DND-41 (cell line): ENCODE data around the gene ZDHHC18.

Source experiments
- ATAC-seq: fragments of 200-7000 bp; cut with Tn5 transposase; 3 replicates; pipeline ENCODE4 v1.9.1; 2021; ENCODE audit warnings: low read depth; ENCODE audit not compliant: insufficient read depth
- DNase-seq: peaks from one replicate; pipeline ENCODE4 v3.0.0-alpha.2; 2020
- H2AFZ ChIP-seq: 2 replicates; pipeline ENCODE4 v1.6.0; 2012; ENCODE audit warnings: low read depth, low read length
- H3K27ac ChIP-seq: 2 replicates; pipeline ENCODE4 v1.5.1; 2012; ENCODE audit warnings: low read length, inconsistent platforms
- H3K27me3 ChIP-seq: fragments of 200-600 bp; sonication (generic); 2 replicates; pipeline ENCODE4 v1.6.0; 2012; ENCODE audit warnings: low read length, mild to moderate bottlenecking, inconsistent platforms; ENCODE audit not compliant: insufficient read depth, poor library complexity
- H3K36me3 ChIP-seq: 2 replicates; pipeline ENCODE4 v1.5.1; 2012; ENCODE audit warnings: low read length, inconsistent platforms; ENCODE audit not compliant: insufficient read depth
- H3K4me1 ChIP-seq: 2 replicates; pipeline ENCODE4 v1.5.1; 2012; ENCODE audit warnings: mild to moderate bottlenecking, low read length; ENCODE audit not compliant: insufficient read depth
- H3K4me2 ChIP-seq: 2 replicates; pipeline ENCODE4 v1.6.0; 2012; ENCODE audit warnings: mild to moderate bottlenecking, moderate library complexity, low read length, inconsistent platforms; ENCODE audit not compliant: insufficient read depth
- H3K4me3 ChIP-seq, 2 experiments: fragments of 200-600 bp in 1 of 2; shearing (Covaris generic) in 1 of 2; 2 replicates each; pipeline ENCODE4 v1.5.1; 2012 to 2016; ENCODE audit warnings: inconsistent platforms in 2 of 2, low read length in 2 of 2, mild to moderate bottlenecking in 2 of 2, low read depth in 1 of 2, moderate library complexity in 1 of 2
- H3K79me2 ChIP-seq: 2 replicates; pipeline ENCODE4 v1.6.0; 2012; ENCODE audit warnings: low read length, inconsistent platforms; ENCODE audit not compliant: insufficient read depth
- H3K9ac ChIP-seq: 2 replicates; pipeline ENCODE4 v1.6.0; 2012; ENCODE audit warnings: low read depth, mild to moderate bottlenecking, inconsistent platforms, low read length, moderate library complexity
- H3K9me3 ChIP-seq: 2 replicates; pipeline ENCODE4 v1.5.1; 2012; ENCODE audit warnings: low read length, moderate library complexity, mild to moderate bottlenecking, inconsistent platforms; ENCODE audit not compliant: insufficient read depth, severe bottlenecking
- H4K20me1 ChIP-seq: 2 replicates; pipeline ENCODE4 v1.6.0; 2012; ENCODE audit warnings: low read length; ENCODE audit not compliant: insufficient read depth
- EZH2 ChIP-seq: IDR thresholded peaks from 3 replicates; pipeline ENCODE4 v1.6.1; 2012; ENCODE audit warnings: borderline replicate concordance, low read depth, mild to moderate bottlenecking, moderate library complexity, low read length, inconsistent platforms; ENCODE audit not compliant: severe bottlenecking
- TF ChIP-seq, protein P1 (sequence below): IDR thresholded peaks from 2 replicates; pipeline ENCODE4 v1.5.1; 2012; ENCODE audit warnings: borderline replicate concordance, low read length, moderate library complexity, mild to moderate bottlenecking; ENCODE audit not compliant: poor library complexity, severe bottlenecking; ENCODE audit errors: extremely low read depth

The ZDHHC18 gene

GRCh38 chr1:26882696-26883463, 56.4 kb downstream of the ZDHHC18 start:
- Histone ChIP-seq H3K9me3 (no peaks in the 10 kb centered on the region), H3K36me3 (peaks cover 76% of the 10 kb centered on the region), H3K4me3 (no peak overlapping the region), H3K27ac (no peak overlapping the region), H3K4me1 (no peaks in the 10 kb centered on the region), H3K27me3 (no peaks in the 10 kb centered on the region), H3K9ac (no peak overlapping the region), H4K20me1 (peaks cover 12% of the 10 kb centered on the region; the same call in 1 of the 2 replicates), H3K79me2 (peaks cover 4% of the 10 kb centered on the region; the same call in 1 of the 2 replicates), H3K4me2 (no peak overlapping the region), H2AFZ (no peak overlapping the region)
- TF ChIP-seq, protein P1, sequence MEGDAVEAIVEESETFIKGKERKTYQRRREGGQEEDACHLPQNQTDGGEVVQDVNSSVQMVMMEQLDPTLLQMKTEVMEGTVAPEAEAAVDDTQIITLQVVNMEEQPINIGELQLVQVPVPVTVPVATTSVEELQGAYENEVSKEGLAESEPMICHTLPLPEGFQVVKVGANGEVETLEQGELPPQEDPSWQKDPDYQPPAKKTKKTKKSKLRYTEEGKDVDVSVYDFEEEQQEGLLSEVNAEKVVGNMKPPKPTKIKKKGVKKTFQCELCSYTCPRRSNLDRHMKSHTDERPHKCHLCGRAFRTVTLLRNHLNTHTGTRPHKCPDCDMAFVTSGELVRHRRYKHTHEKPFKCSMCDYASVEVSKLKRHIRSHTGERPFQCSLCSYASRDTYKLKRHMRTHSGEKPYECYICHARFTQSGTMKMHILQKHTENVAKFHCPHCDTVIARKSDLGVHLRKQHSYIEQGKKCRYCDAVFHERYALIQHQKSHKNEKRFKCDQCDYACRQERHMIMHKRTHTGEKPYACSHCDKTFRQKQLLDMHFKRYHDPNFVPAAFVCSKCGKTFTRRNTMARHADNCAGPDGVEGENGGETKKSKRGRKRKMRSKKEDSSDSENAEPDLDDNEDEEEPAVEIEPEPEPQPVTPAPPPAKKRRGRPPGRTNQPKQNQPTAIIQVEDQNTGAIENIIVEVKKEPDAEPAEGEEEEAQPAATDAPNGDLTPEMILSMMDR, result no peak
- no peak for TF ChIP-seq EZH2
- no peak for ATAC-seq
- no peak for DNase-seq

GRCh38 chr1:26887125-26887524, 60.6 kb downstream of the ZDHHC18 start:
- H3K36me3 ChIP-seq, result peaks cover 72% of the 10 kb centered on the region
- H3K4me2 ChIP-seq, result no peak overlapping the region
- H3K27me3 ChIP-seq, result no peaks in the 10 kb centered on the region
- H3K4me1 ChIP-seq, result peaks cover 25% of the 10 kb centered on the region
- H3K27ac ChIP-seq, result no peak overlapping the region
- H3K4me3 ChIP-seq, result no peak overlapping the region
- ATAC-seq (no peak), DNase-seq (no peak)
- H3K79me2 ChIP-seq, result peaks cover 30% of the 10 kb centered on the region
- no peak overlapping the region for H3K9ac ChIP-seq
- no peak overlapping the region for H2AFZ ChIP-seq
- H3K9me3 ChIP-seq, result no peaks in the 10 kb centered on the region
- TF ChIP-seq, protein P1, result peak; percentile 36
- TF ChIP-seq EZH2, result no peak
- peaks cover 19% of the 10 kb centered on the region; the same call in 1 of the 2 replicates for H4K20me1 ChIP-seq

GRCh38 chr1:26888231-26888630, 61.7 kb downstream of the ZDHHC18 start:
- Histone ChIP-seq H3K9ac (no peak overlapping the region), H3K27me3 (no peaks in the 10 kb centered on the region), H3K4me1 (peaks cover 25% of the 10 kb centered on the region), H2AFZ (no peak overlapping the region), H3K36me3 (peaks cover 72% of the 10 kb centered on the region), H3K4me2 (no peak overlapping the region; the same call in 1 of the 2 replicates), H3K27ac (no peak overlapping the region), H3K9me3 (no peaks in the 10 kb centered on the region), H3K4me3 (no peak overlapping the region), H3K79me2 (peaks cover 29% of the 10 kb centered on the region), H4K20me1 (peaks cover 13% of the 10 kb centered on the region; the same call in 1 of the 2 replicates)
- DNase-seq (no peak), ATAC-seq (no peak)
- TF ChIP-seq EZH2, result no peak
- TF ChIP-seq, protein P1, result no peak
